ENCODE results near the gene RAPGEF2.

The RAPGEF2 gene

DNA sequence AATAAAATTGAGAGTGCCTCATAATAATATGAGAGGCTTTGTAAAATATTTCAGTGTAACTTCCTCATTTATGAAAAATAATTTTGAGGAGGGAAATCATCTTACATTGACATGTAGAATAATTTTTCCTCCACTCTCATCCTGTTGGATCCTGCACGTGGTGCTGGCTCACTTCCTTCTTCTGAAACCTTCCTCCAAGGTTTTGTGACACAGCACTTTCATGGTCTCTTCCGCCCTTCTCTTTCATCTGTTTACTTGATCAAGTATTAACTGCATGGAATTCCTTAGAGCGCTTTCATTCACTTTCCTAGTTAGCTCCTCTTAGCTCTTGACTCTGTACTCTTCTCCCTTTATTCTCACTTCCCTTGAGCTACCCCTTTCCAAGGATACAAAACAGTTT is 246.5 kb downstream of the RAPGEF2 start:
- H3K27me3 ChIP-seq (ENCODE audit: insufficient read depth, low read depth, severe bottlenecking) = no peaks in the 10 kb centered on the region
- no peak overlapping the region for H3K27ac ChIP-seq
- no peak overlapping the region for H3K4me3 ChIP-seq (ENCODE audit: low read depth, low read length)
- TF ChIP-seq, protein P1, sequence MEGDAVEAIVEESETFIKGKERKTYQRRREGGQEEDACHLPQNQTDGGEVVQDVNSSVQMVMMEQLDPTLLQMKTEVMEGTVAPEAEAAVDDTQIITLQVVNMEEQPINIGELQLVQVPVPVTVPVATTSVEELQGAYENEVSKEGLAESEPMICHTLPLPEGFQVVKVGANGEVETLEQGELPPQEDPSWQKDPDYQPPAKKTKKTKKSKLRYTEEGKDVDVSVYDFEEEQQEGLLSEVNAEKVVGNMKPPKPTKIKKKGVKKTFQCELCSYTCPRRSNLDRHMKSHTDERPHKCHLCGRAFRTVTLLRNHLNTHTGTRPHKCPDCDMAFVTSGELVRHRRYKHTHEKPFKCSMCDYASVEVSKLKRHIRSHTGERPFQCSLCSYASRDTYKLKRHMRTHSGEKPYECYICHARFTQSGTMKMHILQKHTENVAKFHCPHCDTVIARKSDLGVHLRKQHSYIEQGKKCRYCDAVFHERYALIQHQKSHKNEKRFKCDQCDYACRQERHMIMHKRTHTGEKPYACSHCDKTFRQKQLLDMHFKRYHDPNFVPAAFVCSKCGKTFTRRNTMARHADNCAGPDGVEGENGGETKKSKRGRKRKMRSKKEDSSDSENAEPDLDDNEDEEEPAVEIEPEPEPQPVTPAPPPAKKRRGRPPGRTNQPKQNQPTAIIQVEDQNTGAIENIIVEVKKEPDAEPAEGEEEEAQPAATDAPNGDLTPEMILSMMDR (IDR thresholded peaks at IDR 0.05; ENCODE audit: low read depth, low read length) = no peak
- no peaks in the 10 kb centered on the region for H3K9me3 ChIP-seq (ENCODE audit: severe bottlenecking)
- no peak for DNase-seq
- peaks cover 19% of the 10 kb centered on the region for H3K36me3 ChIP-seq

GRCh38 chr4:159352609-159353008 is 249.7 kb downstream of the RAPGEF2 start:
- Histone ChIP-seq H3K27me3 (ENCODE audit: insufficient read depth, low read depth, severe bottlenecking) (no peaks in the 10 kb centered on the region), H3K27ac (no peak overlapping the region), H3K4me3 (ENCODE audit: low read depth, low read length) (no peak overlapping the region), H3K9me3 (ENCODE audit: severe bottlenecking) (no peaks in the 10 kb centered on the region), H3K36me3 (peaks cover 22% of the 10 kb centered on the region)
- DNase-seq = no peak
- TF ChIP-seq, protein P1 (IDR thresholded peaks at IDR 0.05; ENCODE audit: low read depth, low read length) = no peak

GRCh38 chr4:159353422-159354116 is 250.7 kb downstream of the RAPGEF2 start:
- no peak overlapping the region for H3K4me3 ChIP-seq (ENCODE audit: low read depth, low read length)
- TF ChIP-seq, protein P1 (IDR thresholded peaks at IDR 0.05; ENCODE audit: low read depth, low read length) = no peak
- H3K9me3 ChIP-seq (ENCODE audit: severe bottlenecking) = no peaks in the 10 kb centered on the region
- DNase-seq = no peak
- peaks cover 25% of the 10 kb centered on the region for H3K36me3 ChIP-seq
- H3K27ac ChIP-seq = no peak overlapping the region
- no peaks in the 10 kb centered on the region for H3K27me3 ChIP-seq (ENCODE audit: insufficient read depth, low read depth, severe bottlenecking)

GRCh38 chr4:159355466-159355865 is 252.6 kb downstream of the RAPGEF2 start:
- peaks cover 31% of the 10 kb centered on the region for H3K36me3 ChIP-seq
- TF ChIP-seq, protein P1 (IDR thresholded peaks at IDR 0.05; ENCODE audit: low read depth, low read length) = no peak

DNA sequence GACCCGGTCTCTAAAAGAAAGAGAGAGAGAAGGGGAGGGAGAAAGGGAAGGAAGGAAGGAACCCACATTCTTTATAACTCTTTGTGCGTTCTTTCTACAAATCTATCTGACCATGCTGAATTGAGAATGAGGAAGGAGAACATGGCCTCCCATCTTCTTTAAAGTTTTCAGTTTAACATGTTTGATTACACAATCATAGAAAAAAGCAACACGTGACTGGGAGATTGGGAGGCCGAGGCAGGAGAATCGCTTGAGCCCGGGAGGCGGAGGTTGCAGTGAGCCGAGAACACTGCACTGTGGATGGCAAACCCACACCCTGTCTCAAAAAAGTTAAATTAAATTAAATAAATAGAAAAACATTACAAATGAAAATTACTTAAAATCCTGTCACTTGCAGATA is 254.5 kb downstream of the RAPGEF2 start:
- Histone ChIP-seq H3K36me3 (peaks cover 25% of the 10 kb centered on the region), H3K4me3 (ENCODE audit: low read depth, low read length) (no peak overlapping the region), H3K9me3 (ENCODE audit: severe bottlenecking) (no peaks in the 10 kb centered on the region), H3K27ac (no peak overlapping the region), H3K27me3 (ENCODE audit: insufficient read depth, low read depth, severe bottlenecking) (no peaks in the 10 kb centered on the region)
- no peak for DNase-seq
- TF ChIP-seq, protein P1 (IDR thresholded peaks at IDR 0.05; ENCODE audit: low read depth, low read length) = no peak

More at GRCh38 chr4:159355466-159355865, 252.6 kb downstream of the RAPGEF2 start:
- Histone ChIP-seq H3K9me3 (ENCODE audit: severe bottlenecking) (no peaks in the 10 kb centered on the region), H3K27me3 (ENCODE audit: insufficient read depth, low read depth, severe bottlenecking) (no peaks in the 10 kb centered on the region), H3K4me3 (ENCODE audit: low read depth, low read length) (no peak overlapping the region), H3K27ac (no peak overlapping the region)
- no peak for DNase-seq

DNA sequence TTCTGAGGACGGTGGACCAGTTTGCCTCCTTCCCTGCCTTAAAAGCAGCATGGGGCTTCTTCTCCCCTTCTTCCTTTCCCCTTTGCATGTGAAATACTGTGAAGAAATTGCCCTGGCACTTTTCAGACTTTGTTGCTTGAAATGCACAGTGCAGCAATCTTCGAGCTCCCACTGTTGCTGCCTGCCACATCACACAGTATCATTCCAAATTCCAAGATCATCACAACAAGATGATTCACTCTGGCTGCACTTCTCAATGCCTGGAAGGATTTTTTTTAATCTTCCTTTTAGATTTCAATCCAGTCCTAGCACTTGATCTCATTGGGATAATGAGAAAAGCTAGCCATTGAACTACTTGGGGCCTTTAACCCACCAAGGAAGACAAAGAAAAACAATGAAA is 255.3 kb downstream of the RAPGEF2 start:
- TF ChIP-seq, protein P1 (IDR thresholded peaks at IDR 0.05; ENCODE audit: low read depth, low read length) = no peak
- H3K27ac ChIP-seq = no peak overlapping the region
- peaks cover 25% of the 10 kb centered on the region for H3K36me3 ChIP-seq
- DNase-seq = no peak
- H3K27me3 ChIP-seq (ENCODE audit: insufficient read depth, low read depth, severe bottlenecking) = no peaks in the 10 kb centered on the region
- H3K4me3 ChIP-seq (ENCODE audit: low read depth, low read length) = no peak overlapping the region
- H3K9me3 ChIP-seq (ENCODE audit: severe bottlenecking) = no peaks in the 10 kb centered on the region

Data from WERI-Rb-1 (cell line).